Peyer's patch (tissue), 4 donors: ENCODE data around the gene ACTG2.

Experiments
- CTCF ChIP-seq, 6 experiments: fragments of 450-650 bp in 4 of 6; fragments of 200-600 bp in 2 of 6; sonication (generic) in 1 of 6; IDR thresholded peaks; one replicate each; pipeline ENCODE4 v1.5.1; 2017 to 2019; ENCODE audit warnings: antibody characterized with exemption in 6 of 6, mild to moderate bottlenecking in 3 of 6, moderate library complexity in 1 of 6
- POLR2A ChIP-seq, 2 donors: fragments of 450-650 bp; IDR thresholded peaks; one replicate each; pipeline ENCODE4 v1.5.1; 2017; ENCODE audit warnings: antibody characterized with exemption in 2 of 2, mild to moderate bottlenecking in 2 of 2, moderate library complexity in 2 of 2

- TF ChIP-seq CTCF (IDR thresholded peaks at IDR 0.05) = no peak
- no peak for TF ChIP-seq POLR2A (IDR thresholded peaks at IDR 0.05)
Observed at GRCh38 chr2:73946215-73946614, 53.4 kb downstream of the ACTG2 start.
